ENCODE measurements around the gene B9D1. TPM values are rescaled to one million over a fixed set of nuclear protein-coding genes. Genes with fewer than 3 reads are reported as not detected.

Gene B9D1
- total RNA-seq, 1 donor, result 0.63 TPM

DNA sequence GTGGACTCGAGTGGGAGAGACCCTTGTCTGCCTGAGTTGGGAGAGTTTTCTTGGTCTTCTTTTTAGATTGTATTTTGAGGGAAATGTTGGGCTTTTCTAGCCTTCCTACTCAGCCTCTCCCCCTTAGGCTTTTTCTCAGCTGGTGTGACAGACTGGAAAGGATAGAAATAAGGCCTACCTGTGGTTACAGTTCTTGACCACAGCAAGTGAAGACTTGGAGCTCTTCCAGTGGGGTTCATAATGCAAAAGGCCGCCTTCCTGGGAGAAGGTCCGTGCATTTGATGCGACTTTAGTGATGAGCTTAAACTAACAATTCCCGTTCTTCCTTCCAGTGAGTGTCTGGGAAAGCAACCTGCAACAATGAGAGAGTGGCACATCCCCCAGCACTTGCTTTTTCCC, 56.8 kb downstream of the B9D1 start:
- no peaks in the 10 kb centered on the region for H3K9me3 ChIP-seq (ENCODE audit: low read depth, low read length)

DNA sequence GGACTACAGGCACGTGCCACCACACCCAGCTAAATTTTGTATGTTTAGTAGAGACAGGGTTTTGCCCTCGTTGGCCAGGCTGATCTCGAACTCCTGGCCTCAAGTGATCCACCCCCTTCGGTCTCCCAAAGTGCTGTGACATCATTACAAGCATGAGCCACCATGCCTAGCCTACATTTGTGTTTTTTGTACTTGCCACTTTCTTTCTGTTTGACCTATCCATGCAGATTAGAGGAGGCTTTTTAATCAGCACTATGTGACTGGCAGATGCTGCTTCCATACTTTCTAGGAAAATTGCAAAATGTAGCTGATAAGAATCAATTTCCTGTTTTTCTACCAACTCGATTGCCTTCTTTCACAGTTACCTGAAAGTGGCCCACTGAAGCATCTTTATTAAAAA, 57.3 kb downstream of the B9D1 start:
- H3K27me3 ChIP-seq (ENCODE audit: insufficient read depth, low read length), result peaks cover 59% of the 10 kb centered on the region
- no peak overlapping the region for H3K4me3 ChIP-seq (ENCODE audit: low read length)

More for the DNA sequence above, 56.8 kb downstream of the B9D1 start:
- peaks cover 58% of the 10 kb centered on the region for H3K27me3 ChIP-seq (ENCODE audit: insufficient read depth, low read length)
- H3K4me1 ChIP-seq (ENCODE audit: insufficient read depth, low read length), result peaks cover 49% of the 10 kb centered on the region
- no peak overlapping the region for H3K4me3 ChIP-seq (ENCODE audit: low read length)

GRCh38 chr17:19304751-19305150, 57.8 kb downstream of the B9D1 start:
- Histone ChIP-seq H3K4me1 (ENCODE audit: insufficient read depth, low read length) (peaks cover 49% of the 10 kb centered on the region), H3K4me3 (ENCODE audit: low read length) (no peak overlapping the region), H3K9me3 (ENCODE audit: low read depth, low read length) (no peaks in the 10 kb centered on the region), H3K27me3 (ENCODE audit: insufficient read depth, low read length) (peaks cover 57% of the 10 kb centered on the region)

More for the DNA sequence above, 57.3 kb downstream of the B9D1 start:
- peaks cover 49% of the 10 kb centered on the region for H3K4me1 ChIP-seq (ENCODE audit: insufficient read depth, low read length)
- H3K9me3 ChIP-seq (ENCODE audit: low read depth, low read length), result no peaks in the 10 kb centered on the region

- H3K9me3 ChIP-seq (ENCODE audit: low read depth, low read length), result no peaks in the 10 kb centered on the region
- H3K27me3 ChIP-seq (ENCODE audit: insufficient read depth, low read length), result peaks cover 56% of the 10 kb centered on the region
- peaks cover 49% of the 10 kb centered on the region for H3K4me1 ChIP-seq (ENCODE audit: insufficient read depth, low read length)
- H3K4me3 ChIP-seq (ENCODE audit: low read length), result no peak overlapping the region
Observed at GRCh38 chr17:19304209-19304608, 58.3 kb downstream of the B9D1 start.

- H3K9me3 ChIP-seq (ENCODE audit: low read depth, low read length), result no peaks in the 10 kb centered on the region
- no peak overlapping the region for H3K4me3 ChIP-seq (ENCODE audit: low read length)
- peaks cover 53% of the 10 kb centered on the region for H3K27me3 ChIP-seq (ENCODE audit: insufficient read depth, low read length)
- peaks cover 49% of the 10 kb centered on the region for H3K4me1 ChIP-seq (ENCODE audit: insufficient read depth, low read length)
Observed at GRCh38 chr17:19303367-19303776, 59.2 kb downstream of the B9D1 start.

DNA sequence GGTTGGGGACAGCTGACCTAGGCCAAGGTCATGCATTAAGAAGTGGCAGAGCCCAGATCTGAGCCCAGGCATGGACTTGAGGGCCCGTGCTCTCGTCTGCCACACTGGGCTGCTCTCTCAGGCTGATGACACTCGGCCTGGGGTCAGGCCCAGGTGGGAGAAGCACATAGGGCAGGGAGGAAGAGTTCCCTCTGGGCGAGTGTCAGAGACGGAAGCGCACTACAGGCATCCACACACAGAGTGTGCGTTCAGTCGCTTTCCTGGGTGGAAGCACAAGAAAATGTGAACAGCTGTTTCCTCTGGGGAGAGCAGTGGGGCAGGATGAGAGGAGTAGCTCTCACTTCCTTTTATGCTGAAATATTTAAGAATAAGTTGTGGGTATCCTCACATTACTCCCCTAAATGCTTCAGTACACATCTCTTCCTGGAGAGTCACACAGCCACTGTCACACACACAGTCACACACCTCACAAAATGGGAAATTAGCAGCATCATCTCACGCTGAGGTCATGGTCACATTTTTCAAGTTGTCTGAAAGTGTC, 59.7 kb downstream of the B9D1 start:
- H3K27me3 ChIP-seq (ENCODE audit: insufficient read depth, low read length), result peaks cover 51% of the 10 kb centered on the region

GRCh38 chr17:19301973-19302372, 60.5 kb downstream of the B9D1 start:
- H3K9me3 ChIP-seq (ENCODE audit: low read depth, low read length), result no peaks in the 10 kb centered on the region
- peaks cover 45% of the 10 kb centered on the region for H3K27me3 ChIP-seq (ENCODE audit: insufficient read depth, low read length)
- peaks cover 46% of the 10 kb centered on the region for H3K4me1 ChIP-seq (ENCODE audit: insufficient read depth, low read length)
- no peak overlapping the region for H3K4me3 ChIP-seq (ENCODE audit: low read length)

More for the DNA sequence above, 59.7 kb downstream of the B9D1 start:
- Histone ChIP-seq H3K4me3 (ENCODE audit: low read length) (no peak overlapping the region), H3K4me1 (ENCODE audit: insufficient read depth, low read length) (peaks cover 49% of the 10 kb centered on the region), H3K9me3 (ENCODE audit: low read depth, low read length) (no peaks in the 10 kb centered on the region)

DNA sequence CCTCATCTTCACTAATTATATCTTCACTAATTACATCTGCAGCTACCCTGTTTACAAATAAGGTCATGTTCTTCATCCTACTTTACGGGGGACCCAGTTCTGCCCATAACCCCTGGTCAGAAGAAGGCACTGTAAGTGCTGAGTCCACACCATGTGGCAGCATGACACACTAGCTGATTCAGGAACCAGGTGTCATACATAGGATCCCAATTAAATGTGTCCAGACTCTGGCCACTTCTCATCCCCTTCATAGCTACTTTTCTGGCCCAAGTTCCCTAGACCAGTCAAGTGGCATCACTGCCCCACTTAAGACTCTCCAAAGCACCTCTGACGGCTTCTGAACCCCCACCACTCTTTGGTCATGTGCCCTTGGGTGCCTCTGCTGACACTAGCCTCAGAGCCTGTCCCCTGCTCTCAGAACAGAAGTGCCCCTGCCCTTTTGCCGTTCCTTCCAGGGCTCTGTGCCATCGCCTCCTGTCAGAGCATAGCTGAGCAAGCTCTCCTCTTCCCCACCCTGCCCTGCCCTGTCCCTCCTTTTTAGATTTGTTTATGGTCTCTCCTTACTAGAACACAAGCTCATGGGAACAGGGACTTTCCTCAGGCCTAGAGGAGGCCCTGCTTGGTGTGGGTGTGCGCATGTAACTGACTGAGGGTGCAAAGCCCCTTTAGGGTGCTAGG, 61.1 kb downstream of the B9D1 start:
- peaks cover 41% of the 10 kb centered on the region for H3K4me1 ChIP-seq (ENCODE audit: insufficient read depth, low read length)
- peaks cover 43% of the 10 kb centered on the region for H3K27me3 ChIP-seq (ENCODE audit: insufficient read depth, low read length)
- H3K9me3 ChIP-seq (ENCODE audit: low read depth, low read length), result no peaks in the 10 kb centered on the region
- H3K4me3 ChIP-seq (ENCODE audit: low read length), result no peak overlapping the region

- no peak overlapping the region for H3K4me3 ChIP-seq (ENCODE audit: low read length)
- peaks cover 36% of the 10 kb centered on the region for H3K27me3 ChIP-seq (ENCODE audit: insufficient read depth, low read length)
- peaks cover 29% of the 10 kb centered on the region for H3K4me1 ChIP-seq (ENCODE audit: insufficient read depth, low read length)
- no peaks in the 10 kb centered on the region for H3K9me3 ChIP-seq (ENCODE audit: low read depth, low read length)
Observed at GRCh38 chr17:19299866-19300265, 62.7 kb downstream of the B9D1 start.

DNA sequence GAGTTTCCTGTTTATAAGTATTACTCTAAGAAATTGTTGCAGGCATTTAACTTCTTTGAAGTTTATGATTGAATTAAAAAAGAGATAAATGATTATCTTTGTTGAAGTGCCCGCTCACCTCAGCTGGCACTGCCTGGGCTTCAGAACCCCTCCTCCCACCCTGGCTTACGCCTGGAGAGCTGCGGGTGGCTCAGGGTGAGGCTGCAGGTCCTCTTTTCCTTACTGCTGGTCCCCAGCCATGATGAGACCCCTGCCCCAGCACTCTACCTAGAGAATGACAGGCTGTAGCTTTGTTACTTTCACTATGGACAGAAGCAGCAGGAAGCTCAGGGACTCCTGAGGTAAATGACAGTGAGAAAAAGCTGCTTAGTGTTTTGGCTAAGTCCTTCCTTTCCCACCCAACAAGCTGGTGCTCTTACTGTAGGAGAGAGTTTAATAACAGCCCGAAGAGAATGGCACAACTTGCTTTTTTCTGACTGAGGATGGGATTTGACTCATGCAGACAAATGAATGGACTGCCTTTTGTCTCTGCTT, 63.2 kb downstream of the B9D1 start:
- no peak overlapping the region for H3K4me3 ChIP-seq (ENCODE audit: low read length)
- H3K4me1 ChIP-seq (ENCODE audit: insufficient read depth, low read length), result peaks cover 23% of the 10 kb centered on the region
- no peaks in the 10 kb centered on the region for H3K9me3 ChIP-seq (ENCODE audit: low read depth, low read length)
- peaks cover 36% of the 10 kb centered on the region for H3K27me3 ChIP-seq (ENCODE audit: insufficient read depth, low read length)

DNA sequence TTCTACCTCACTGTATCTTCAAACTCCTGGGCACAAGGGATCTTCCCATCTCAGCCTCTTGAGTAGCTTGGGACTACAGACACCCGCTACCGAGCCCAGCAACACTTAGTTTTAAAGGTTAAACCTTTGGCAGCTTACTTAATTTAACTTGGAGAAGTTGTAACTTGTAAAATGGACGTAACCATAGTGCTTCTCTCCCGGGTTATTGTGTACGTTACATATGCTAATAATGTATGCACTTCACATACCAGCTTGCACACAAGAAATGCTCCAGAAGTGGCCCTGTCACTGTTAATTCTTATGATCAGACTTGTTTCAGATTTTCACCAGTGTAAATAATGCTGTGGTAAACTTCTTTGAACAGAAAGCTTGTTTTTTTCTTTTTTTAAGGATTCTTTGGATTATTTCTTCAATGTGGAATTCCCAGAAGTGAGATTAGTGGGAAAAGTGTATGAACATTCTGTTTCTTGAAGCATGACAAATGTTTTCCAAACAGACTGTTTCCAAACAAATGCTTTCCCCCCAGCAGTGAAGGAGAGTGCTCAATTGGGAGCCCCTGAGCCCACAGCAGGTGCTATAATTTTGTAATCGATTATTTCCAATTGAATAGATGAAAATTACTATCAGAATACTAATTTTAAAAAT, 63.8 kb downstream of the B9D1 start:
- Histone ChIP-seq H3K27me3 (ENCODE audit: insufficient read depth, low read length) (peaks cover 36% of the 10 kb centered on the region), H3K4me3 (ENCODE audit: low read length) (no peak overlapping the region), H3K9me3 (ENCODE audit: low read depth, low read length) (no peaks in the 10 kb centered on the region), H3K4me1 (ENCODE audit: insufficient read depth, low read length) (peaks cover 17% of the 10 kb centered on the region)

DNA sequence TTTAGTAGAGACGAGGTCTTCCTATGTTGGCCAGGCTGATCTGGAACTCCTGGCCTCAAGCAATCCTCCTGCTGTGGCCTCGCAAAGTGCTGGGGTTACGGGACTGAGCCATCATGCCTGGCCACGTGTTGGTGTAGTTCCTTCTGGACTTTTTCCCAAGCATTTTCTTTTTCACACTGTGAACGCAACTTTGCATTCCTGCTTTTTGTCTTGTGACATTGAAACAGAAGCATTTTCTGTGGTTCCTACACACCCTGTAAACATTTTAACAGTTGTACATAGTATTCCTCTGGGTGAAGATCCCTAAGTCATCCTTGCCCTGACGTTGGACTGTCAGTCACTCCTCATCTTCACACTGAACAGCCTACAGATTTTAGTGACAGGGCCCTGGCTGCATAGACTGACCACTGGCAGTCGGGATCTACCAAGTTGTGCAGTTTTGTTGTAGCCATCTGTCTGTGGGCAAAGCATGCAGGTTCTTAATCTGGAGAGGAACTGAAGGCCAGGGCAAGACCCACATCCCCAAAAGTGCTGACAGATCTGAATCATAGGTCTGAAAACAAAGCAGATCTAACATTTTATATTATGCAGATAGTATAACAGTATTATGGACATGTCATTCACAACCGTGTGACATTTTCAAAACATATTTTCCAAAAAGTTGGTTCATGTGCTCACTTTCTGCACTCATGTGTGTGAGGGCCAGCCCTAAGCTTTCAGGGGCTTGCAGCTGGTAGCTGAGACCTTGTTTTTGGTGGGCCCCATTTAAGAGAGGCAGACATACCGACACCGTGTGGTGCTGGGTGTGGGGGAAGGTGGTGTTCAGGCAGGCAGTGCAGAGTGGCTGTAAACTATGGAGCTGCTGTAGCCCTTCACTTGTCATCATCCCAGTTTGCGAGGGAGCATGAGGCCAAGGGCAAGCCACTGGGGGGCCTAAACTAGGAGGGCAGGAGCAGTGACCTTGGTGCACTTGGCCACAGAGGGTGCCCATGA, 65.4 kb downstream of the B9D1 start:
- H3K4me3 ChIP-seq (ENCODE audit: low read length), result no peak overlapping the region
- H3K9me3 ChIP-seq (ENCODE audit: low read depth, low read length), result no peaks in the 10 kb centered on the region
- peaks cover 4% of the 10 kb centered on the region for H3K4me1 ChIP-seq (ENCODE audit: insufficient read depth, low read length)
- peaks cover 35% of the 10 kb centered on the region for H3K27me3 ChIP-seq (ENCODE audit: insufficient read depth, low read length)

GRCh38 chr17:19295473-19296135, 66.9 kb downstream of the B9D1 start:
- Histone ChIP-seq H3K9me3 (ENCODE audit: low read depth, low read length) (no peaks in the 10 kb centered on the region), H3K4me1 (ENCODE audit: insufficient read depth, low read length) (peaks cover 4% of the 10 kb centered on the region), H3K4me3 (ENCODE audit: low read length) (no peak overlapping the region), H3K27me3 (ENCODE audit: insufficient read depth, low read length) (peaks cover 21% of the 10 kb centered on the region)

GRCh38 chr17:19294443-19294842, 68.1 kb downstream of the B9D1 start:
- no peak overlapping the region for H3K4me3 ChIP-seq (ENCODE audit: low read length)
- peaks cover 16% of the 10 kb centered on the region for H3K27me3 ChIP-seq (ENCODE audit: insufficient read depth, low read length)
- no peaks in the 10 kb centered on the region for H3K9me3 ChIP-seq (ENCODE audit: low read depth, low read length)
- H3K4me1 ChIP-seq (ENCODE audit: insufficient read depth, low read length), result peaks cover 11% of the 10 kb centered on the region

Data from mononuclear cell (primary cell).